Stimulated activated CD4-positive, alpha-beta T cell treated with anti-CD3 and anti-CD28 coated beads, Interleukin-4, amount 100 ng/mL, for 24 hours (primary cell): ENCODE data around the gene PAX5.
A peak's percentile ranks its signal among the peaks of the same experiment; 100 is the strongest.

Experiments used
- DNase-seq: peaks from one replicate; pipeline ENCODE4 v3.0.0-alpha.2; 2020

The PAX5 gene

DNA sequence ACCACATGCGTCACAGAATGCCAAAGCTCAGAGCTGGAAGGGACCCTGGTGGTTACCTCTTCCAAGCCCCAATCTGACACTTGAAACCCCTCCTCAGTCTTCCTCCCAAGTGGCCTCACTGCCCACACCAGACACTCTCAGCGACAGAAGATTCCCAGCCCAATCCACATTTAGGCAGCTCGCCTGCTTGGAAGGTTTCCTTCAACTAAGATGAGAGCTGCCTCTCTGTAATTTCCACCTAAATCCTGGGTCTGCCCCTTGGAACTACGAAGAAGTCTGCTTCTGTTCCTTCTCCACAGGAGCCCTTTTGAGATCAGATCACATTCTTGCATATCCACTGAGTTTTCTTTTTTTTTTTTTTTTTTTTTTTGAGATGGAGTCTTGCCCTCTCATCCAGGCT is 83.7 kb downstream of the PAX5 start:
- no peak for DNase-seq

DNA sequence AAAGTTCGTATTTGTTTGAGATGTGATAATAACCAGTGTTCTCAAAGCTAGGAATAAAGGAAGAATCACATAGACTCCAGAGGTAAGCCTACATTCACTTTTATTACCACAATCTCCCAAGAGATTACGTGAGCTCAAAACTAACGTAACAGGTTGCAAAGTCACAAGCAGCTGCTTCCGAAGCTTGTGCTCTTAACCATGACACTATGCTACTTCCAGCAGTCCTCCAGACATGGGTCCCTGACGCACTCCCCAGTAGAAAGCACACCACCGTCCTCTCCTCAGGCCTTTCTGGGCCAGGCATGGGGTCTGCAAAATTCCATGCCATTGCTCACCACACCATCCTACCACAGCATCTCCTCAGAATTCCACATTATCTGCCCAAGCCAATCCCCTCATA is 84.6 kb downstream of the PAX5 start:
- no peak for DNase-seq

- no peak for DNase-seq
These were observed 86.0 kb downstream of the PAX5 start for GRCh38 chr9:36948051-36948450.

DNA sequence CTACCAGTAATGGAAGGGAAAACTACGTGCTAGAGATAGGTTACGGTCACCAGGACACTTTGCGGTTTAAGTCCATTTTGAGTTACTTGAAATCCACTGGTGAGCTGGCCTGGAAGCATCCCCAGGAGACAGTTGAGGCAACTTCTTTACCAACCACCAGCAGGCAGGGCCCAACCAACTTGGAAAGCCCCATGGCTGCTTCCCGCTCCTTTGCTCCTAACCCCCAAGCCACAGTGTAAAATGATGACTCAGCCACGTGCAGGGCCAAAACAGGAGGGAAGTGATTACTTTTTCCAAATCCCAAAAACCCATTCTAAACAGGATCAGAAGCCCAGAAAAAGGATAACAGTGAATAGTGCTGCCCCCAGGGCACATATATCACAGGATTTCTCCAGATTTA is 87.4 kb downstream of the PAX5 start:
- no peak for DNase-seq

- DNase-seq, result no peak
These were observed 88.1 kb downstream of the PAX5 start for GRCh38 chr9:36945999-36946398.

GRCh38 chr9:36942891-36943290 is 91.2 kb downstream of the PAX5 start:
- DNase-seq, result no peak

DNA sequence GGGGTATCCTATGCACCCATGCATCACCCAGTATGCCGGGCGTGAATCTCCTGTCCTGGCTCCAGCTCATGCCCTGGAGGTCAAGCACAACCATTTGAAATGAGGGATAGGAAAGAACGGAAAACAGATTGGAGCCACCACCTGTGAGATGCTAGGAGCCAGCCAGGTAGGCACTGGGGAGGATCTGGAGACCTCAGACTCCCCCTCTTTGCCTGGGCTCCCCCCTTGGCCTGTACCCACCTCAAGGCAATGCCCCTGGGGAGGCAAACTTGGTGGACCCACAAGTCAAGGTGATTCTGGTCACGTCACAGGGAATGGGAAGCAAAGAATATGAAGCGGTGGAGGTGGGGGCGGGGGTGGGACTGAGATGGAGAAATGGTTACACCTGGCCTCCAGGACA is 92.6 kb downstream of the PAX5 start:
- DNase-seq, result no peak

DNA sequence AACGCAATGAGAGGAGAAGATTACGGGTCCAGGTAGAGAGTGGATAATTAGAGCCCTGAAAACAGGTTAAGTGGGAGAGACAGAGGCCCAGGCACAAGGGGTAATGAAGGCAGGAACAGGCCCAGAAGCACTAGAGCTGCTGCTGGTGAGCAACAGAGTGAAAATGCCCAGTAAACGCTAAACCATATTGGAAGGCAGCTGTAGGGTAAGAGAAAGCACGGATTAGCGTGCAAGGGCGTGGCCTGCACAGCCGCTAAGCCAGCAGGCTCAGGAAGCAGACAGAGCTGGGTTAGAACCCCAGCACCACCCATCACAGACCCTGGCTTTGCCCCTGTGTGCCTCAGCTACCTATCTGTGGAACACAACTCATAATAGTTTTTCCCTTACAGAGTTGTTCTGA is 93.2 kb downstream of the PAX5 start:
- DNase-seq, result no peak

GRCh38 chr9:36940500-36940853 is 93.6 kb downstream of the PAX5 start:
- no peak for DNase-seq

- no peak for DNase-seq
These were observed 94.2 kb downstream of the PAX5 start for GRCh38 chr9:36939655-36940499.

DNA sequence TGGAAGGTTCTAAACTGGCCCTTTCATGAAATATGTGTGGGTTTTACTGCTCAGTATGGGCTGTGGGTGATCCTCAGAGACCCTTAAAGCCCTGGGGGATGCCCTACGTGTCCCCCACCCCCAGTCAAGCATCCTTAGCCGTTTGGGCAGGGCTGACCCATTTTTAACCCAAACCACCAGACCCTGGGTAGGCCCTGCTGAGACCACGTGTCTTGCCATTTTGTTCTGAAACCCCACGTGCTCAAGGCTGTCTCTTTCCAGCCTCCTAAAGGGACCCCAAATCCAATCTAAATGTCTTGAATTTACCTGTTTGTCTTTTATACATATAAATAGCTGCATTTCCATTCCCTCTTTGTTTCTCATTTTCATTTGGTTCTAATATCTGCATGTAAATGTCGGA is 94.9 kb downstream of the PAX5 start:
- DNase-seq, result no peak

GRCh38 chr9:36938617-36939016 is 95.5 kb downstream of the PAX5 start:
- no peak for DNase-seq

DNA sequence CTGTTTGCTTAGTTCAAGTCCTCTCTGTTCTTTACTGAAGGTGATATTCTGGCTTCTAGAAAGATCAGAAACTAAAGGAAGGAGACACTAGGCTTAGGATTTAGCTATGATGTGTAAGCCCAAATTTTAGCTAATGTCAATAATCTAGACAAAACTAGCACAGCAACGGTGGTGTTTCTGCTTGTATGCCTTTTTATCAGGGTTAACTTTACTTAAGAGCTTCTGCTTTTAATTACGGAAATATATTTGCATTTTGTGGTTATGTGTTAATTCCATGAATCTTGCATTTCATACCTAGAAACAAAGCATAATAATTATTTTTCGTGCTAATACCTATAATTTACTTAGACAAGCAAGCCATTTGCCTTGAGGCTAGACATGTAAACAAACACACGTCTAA is 96.1 kb downstream of the PAX5 start:
- no peak for DNase-seq

DNA sequence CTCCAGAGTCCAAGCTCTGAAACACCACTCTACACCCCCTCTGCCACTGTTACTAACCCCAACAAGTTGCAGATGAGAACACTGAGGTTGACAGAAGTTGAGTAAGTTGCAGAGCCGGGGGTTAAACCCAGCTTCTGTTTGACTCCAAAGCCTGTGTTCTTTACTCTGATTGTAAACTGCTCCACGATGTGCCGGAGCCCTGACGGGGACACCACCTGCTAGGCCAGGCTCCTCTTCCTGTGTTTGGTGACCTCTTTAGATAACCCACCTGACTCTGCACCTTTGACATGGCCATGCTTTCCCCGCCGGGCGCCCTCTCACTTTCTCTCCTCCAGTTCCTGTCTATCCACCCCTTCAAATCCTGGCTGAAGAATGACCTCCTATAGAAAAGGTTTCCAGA is 96.7 kb downstream of the PAX5 start:
- DNase-seq, result no peak

DNA sequence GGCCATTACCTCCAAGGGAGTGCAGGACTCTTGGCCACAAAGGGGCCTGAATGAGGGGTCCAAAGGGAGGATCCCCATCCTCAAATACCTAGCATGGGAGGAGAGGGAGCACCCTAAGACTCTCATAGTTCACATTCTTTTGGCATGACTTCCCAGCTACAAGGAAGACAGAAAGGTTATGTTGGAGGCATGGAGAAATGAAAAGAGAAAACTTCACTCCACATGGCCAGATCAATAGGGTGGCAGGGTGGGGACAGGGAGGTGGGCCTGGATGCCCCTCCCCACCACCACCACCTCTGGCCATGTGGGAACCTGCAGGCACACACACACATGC is 97.6 kb downstream of the PAX5 start:
- DNase-seq, result no peak

DNA sequence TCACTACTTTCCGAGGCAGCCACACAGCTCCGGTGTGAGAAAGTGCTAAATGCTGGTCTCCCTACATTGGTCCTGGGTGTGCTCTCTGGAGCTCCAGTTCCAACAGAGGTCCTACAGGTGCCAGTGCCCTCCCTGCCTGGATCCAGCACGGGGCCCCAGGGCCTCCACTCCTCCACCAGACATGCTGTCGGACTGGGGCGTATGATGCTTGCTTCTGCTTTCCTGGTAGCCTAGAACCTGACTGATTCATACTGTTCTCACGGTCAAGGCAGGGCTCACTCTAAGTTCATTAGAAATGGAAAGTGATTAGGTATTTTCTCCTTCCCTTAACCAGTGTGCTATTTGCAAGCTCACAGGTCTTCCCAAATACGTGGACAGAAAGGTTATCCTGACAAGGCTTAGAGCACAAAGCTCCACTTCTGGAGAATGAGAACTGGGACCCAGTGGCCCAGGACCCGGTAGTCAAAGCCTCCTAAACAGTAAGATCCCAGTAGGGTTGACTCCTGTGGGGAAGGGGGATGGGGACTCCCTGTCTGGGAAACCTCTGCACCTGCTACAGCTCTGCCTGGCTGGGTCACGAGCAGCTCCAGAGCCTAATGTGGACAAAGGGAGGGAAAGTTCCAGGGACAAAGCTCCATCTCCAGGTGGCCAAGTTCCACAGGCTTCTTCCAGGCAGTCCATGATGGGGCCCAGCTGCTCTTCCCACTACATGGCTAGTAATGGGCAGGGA is 98.1 kb downstream of the PAX5 start:
- no peak for DNase-seq

GRCh38 chr9:36935332-36935731 is 98.7 kb downstream of the PAX5 start:
- no peak for DNase-seq

DNA sequence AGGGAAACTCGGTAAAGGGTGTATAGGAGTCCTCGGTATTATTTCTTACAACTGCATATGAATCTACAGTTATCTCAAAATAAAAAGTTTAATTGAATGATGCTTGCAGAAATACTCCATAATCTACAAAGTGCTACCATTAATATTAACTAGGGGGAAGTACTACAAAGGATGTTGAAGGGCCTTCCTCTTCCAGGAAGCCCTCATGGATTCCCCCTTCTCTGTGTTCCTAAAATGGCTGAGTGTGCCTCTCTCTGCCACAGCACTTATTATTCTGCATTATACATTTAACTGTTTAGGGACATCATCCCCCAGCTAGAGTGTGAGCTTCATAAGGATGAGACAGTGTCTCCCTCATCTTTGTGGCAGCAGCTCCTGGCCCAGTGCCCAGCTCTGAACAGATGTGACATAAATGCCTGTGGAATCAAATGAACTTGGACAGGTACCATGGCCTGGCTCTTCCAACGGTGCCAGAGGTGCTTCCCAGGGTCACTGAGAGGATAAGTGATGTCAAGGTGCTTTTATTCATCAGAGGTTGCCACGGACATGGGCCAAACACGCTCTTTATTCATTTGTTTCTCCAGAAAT is 99.5 kb downstream of the PAX5 start:
- DNase-seq, result no peak

GRCh38 chr9:36933676-36934215 is 100.3 kb downstream of the PAX5 start:
- DNase-seq, result no peak

GRCh38 chr9:36932198-36932597 is 101.9 kb downstream of the PAX5 start:
- DNase-seq, result no peak

- DNase-seq, result no peak
These were observed 103.1 kb downstream of the PAX5 start for GRCh38 chr9:36930941-36931340.

GRCh38 chr9:36929350-36929675 is 104.8 kb downstream of the PAX5 start:
- no peak for DNase-seq

GRCh38 chr9:36928670-36929349 is 105.3 kb downstream of the PAX5 start:
- DNase-seq, result peak; percentile 26

GRCh38 chr9:36928210-36928609 is 105.9 kb downstream of the PAX5 start:
- DNase-seq, result no peak
